ENCODE data around the gene ACTBL2.

DNA sequence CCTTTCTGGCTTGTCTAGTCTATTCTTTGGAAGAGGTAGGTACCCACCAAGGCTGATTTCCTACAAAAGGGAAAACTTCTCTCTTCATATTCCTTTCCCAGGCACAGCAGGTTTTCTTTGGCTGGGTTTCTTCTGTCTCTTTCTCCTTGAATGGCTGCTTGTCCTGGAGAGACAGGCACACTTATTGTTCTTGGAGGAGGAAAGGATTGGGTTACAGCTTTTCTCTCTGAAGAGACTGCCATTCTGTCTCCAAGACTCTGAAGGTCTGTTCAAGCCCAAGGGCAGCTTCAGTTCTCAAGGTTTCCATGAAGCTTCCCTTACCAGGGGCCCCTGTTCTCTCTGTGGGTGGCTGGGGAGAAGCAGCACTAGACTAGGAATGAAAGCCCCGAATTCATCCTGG is 33.9 kb downstream of the ACTBL2 start:
- TF ChIP-seq, protein P1, sequence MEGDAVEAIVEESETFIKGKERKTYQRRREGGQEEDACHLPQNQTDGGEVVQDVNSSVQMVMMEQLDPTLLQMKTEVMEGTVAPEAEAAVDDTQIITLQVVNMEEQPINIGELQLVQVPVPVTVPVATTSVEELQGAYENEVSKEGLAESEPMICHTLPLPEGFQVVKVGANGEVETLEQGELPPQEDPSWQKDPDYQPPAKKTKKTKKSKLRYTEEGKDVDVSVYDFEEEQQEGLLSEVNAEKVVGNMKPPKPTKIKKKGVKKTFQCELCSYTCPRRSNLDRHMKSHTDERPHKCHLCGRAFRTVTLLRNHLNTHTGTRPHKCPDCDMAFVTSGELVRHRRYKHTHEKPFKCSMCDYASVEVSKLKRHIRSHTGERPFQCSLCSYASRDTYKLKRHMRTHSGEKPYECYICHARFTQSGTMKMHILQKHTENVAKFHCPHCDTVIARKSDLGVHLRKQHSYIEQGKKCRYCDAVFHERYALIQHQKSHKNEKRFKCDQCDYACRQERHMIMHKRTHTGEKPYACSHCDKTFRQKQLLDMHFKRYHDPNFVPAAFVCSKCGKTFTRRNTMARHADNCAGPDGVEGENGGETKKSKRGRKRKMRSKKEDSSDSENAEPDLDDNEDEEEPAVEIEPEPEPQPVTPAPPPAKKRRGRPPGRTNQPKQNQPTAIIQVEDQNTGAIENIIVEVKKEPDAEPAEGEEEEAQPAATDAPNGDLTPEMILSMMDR (IDR thresholded peaks at IDR 0.05): no peak
- no peak for TF ChIP-seq POLR2A (IDR thresholded peaks at IDR 0.05)

Measured in tibial nerve (tissue), 3 donors.